ENCODE measurements around the gene TLR4.

The TLR4 gene

GRCh38 chr9:117704024-117704575 lies at the start of gene TLR4:
TSS of gene TLR4 (plus strand) at chr9:117704403. CDS start at chr9:117704473, 70 bp downstream.
- peak; percentile 35 for DNase-seq

GRCh38 chr9:117656002-117656401 lies 48.2 kb upstream of the TLR4 start:
- no peak for DNase-seq

GRCh38 chr9:117662651-117663050 lies 41.6 kb upstream of the TLR4 start:
- no peak for DNase-seq

GRCh38 chr9:117664419-117664818 lies 39.8 kb upstream of the TLR4 start:
- DNase-seq: no peak

- DNase-seq: no peak
These were observed 38.4 kb upstream of the TLR4 start for GRCh38 chr9:117665601-117666385.

- no peak for DNase-seq
These were observed 32.7 kb upstream of the TLR4 start for GRCh38 chr9:117671468-117671867.

GRCh38 chr9:117672369-117672768 lies 31.8 kb upstream of the TLR4 start:
- no peak for DNase-seq

GRCh38 chr9:117677572-117677971 lies 26.6 kb upstream of the TLR4 start:
- no peak for DNase-seq

GRCh38 chr9:117678871-117679270 lies 25.3 kb upstream of the TLR4 start:
- no peak for DNase-seq

GRCh38 chr9:117679416-117679815 lies 24.8 kb upstream of the TLR4 start:
- DNase-seq: no peak

GRCh38 chr9:117681888-117682287 lies 22.3 kb upstream of the TLR4 start:
- no peak for DNase-seq

- DNase-seq: no peak
These were observed 21.1 kb upstream of the TLR4 start for GRCh38 chr9:117682955-117683710.

- DNase-seq: no peak
These were observed 16.7 kb upstream of the TLR4 start for GRCh38 chr9:117687532-117687931.

GRCh38 chr9:117691367-117691766 lies 12.8 kb upstream of the TLR4 start:
- no peak for DNase-seq

- no peak for DNase-seq
These were observed 8.0 kb upstream of the TLR4 start for GRCh38 chr9:117696154-117696553.

GRCh38 chr9:117697046-117697445 lies 7.2 kb upstream of the TLR4 start:
- no peak for DNase-seq

- no peak for DNase-seq
These were observed 666 bp upstream of the TLR4 start for GRCh38 chr9:117703537-117703936.

- no peak for DNase-seq
These were observed 394 bp downstream of the TLR4 start for GRCh38 chr9:117704597-117704996.

- no peak for DNase-seq
These were observed 1.2 kb downstream of the TLR4 start for GRCh38 chr9:117705386-117705785.

GRCh38 chr9:117706421-117707116 lies 2.4 kb downstream of the TLR4 start:
- DNase-seq: no peak

GRCh38 chr9:117707561-117707960 lies 3.4 kb downstream of the TLR4 start:
- DNase-seq: no peak

GRCh38 chr9:117709936-117710335 lies 5.7 kb downstream of the TLR4 start:
- no peak for DNase-seq

- no peak for DNase-seq
These were observed 10.1 kb downstream of the TLR4 start for GRCh38 chr9:117714282-117714681.
